ENCODE data around the gene DAAM1. TPM values are rescaled to one million over a fixed set of nuclear protein-coding genes. Genes with fewer than 3 reads are reported as not detected.
A peak's percentile ranks its signal among the peaks of the same experiment; 100 is the strongest.

DAAM1 gene
- total and polyA plus RNA-seq, 12 donors, result 22.8 to 102 (median 75.2) TPM

DNA sequence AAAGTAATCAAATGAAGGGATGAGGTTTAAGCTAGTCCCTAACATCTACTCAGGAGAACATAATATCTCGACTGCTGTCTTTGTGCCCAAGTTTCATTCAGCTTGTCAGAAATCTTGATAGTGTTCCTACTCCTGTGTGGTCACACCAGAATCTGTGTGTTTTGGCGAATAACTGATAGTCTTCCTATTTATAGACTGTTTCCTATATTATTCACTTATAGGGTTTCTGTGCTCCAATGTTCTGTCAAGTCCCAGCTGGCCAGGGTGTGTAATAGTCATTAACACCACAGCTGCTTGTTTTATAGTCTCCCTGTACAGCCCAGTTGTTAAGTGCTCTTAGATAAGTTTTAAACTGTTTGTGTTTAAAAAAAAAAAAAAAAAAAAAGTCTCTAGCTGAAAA lies 230.8 kb downstream of the DAAM1 start:
- H3K4me3 ChIP-seq, result no peak overlapping the region
- H3K9me3 ChIP-seq, result no peaks in the 10 kb centered on the region
- H3K27me3 ChIP-seq, result no peaks in the 10 kb centered on the region
- no peak for DNase-seq
- no peaks in the 10 kb centered on the region for H3K36me3 ChIP-seq
- intact Hi-C loops (cut with DNase I), result no loop called here
- peak in 4 of 8 donors; percentile 36 to 56 (median 50) for ATAC-seq
- 45 to 52% methylated on average over 2 of the region's 2 CpGs for WGBS, 2 donors
- TF ChIP-seq, protein P1, sequence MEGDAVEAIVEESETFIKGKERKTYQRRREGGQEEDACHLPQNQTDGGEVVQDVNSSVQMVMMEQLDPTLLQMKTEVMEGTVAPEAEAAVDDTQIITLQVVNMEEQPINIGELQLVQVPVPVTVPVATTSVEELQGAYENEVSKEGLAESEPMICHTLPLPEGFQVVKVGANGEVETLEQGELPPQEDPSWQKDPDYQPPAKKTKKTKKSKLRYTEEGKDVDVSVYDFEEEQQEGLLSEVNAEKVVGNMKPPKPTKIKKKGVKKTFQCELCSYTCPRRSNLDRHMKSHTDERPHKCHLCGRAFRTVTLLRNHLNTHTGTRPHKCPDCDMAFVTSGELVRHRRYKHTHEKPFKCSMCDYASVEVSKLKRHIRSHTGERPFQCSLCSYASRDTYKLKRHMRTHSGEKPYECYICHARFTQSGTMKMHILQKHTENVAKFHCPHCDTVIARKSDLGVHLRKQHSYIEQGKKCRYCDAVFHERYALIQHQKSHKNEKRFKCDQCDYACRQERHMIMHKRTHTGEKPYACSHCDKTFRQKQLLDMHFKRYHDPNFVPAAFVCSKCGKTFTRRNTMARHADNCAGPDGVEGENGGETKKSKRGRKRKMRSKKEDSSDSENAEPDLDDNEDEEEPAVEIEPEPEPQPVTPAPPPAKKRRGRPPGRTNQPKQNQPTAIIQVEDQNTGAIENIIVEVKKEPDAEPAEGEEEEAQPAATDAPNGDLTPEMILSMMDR (IDR thresholded peaks at IDR 0.05), result no peak
- peak overlapping the region in 4 of 10 donors; percentile 21 to 62 (median 36) for H3K27ac ChIP-seq
- H3K4me1 ChIP-seq, result peaks cover 0 to 41% (median 12%) of the 10 kb centered on the region in 9 donors
